BJ (cell line): ENCODE measurements around the gene RPS6KA2. TPM values are rescaled to one million over a fixed set of nuclear protein-coding genes. Genes with fewer than 3 reads are reported as not detected.

Experiments
- CTCF ChIA-PET: fragments of 350-600 bp; formaldehyde crosslinking; extraction: SDS; loops from one replicate; lab custom pipeline; 2021; ENCODE audit warnings: antibody characterized with exemption, inconsistent platforms; lab: Yijun Ruan, JAX
- POLR2A ChIA-PET: fragments of 300-600 bp; sonication (Branson Sonifier 250); formaldehyde crosslinking; extraction: SDS; loops from one replicate; lab custom pipeline; 2021; ENCODE audit warnings: antibody characterized with exemption; lab: Charles Lee
- DNase-seq: peaks from one replicate; pipeline ENCODE4 v3.0.0-alpha.2; 2011; ENCODE audit warnings: low read depth
- H3K27me3 ChIP-seq: 2 replicates; pipeline ENCODE4 v1.6.0; 2011; ENCODE audit warnings: low read length; ENCODE audit not compliant: control insufficient read depth, insufficient read depth
- H3K36me3 ChIP-seq: 2 replicates; pipeline ENCODE4 v1.5.1; 2011; ENCODE audit warnings: low read length; ENCODE audit not compliant: control insufficient read depth, insufficient read depth
- H3K4me3 ChIP-seq: 2 replicates; pipeline ENCODE4 v1.5.1; 2011; ENCODE audit warnings: low read depth, mild to moderate bottlenecking, control low read depth, low read length
- polyA plus RNA-seq: library from polyadenylated mRNA; depleted of rRNA; stranded (reverse); fragments of >200 nt; gene quantifications from 2 replicates; pipeline ENCODE4 v1.2.3, GENCODE V29; 2011
- TF ChIP-seq, protein P1 (sequence below): IDR thresholded peaks from 2 replicates; pipeline ENCODE4 v1.5.1; 2011; ENCODE audit warnings: low read depth, mild to moderate bottlenecking, control low read depth, inconsistent platforms, low read length, moderate library complexity; ENCODE audit not compliant: insufficient read depth

Gene RPS6KA2
- polyA plus RNA-seq, 1 experiment = 80.8 TPM

DNA sequence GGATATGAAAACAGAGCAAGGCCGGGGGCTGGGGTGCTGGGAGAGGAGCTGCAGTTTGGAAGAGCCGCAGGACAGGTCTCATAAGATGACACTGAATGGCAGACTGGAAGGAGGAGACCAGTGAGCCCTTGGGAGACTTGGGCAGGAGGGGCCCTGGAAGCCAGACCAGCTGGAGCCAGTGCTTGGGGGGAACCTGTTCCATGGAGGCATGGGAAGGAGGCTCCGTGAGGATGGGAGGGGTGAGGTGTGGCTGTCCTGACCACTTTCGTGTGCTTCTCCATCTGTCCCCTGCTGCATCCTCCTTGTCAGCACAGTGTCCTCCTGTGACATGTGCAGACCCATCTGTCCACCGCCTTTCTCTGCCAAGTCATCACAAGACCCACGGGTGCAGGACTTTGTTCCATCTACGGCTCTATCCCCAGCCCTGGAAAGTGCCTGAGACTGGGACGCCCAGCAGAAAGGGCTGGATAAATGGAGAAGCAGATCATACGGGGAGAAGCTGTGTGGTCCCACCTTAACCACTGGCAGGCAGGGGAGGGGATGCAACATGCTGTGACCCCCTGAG lies 159.5 kb downstream of the RPS6KA2 start:
- ChIA-PET CTCF (no interaction called here), POLR2A (no interaction called here)
- DNase-seq = no peak
- no peak overlapping the region for H3K4me3 ChIP-seq
- H3K36me3 ChIP-seq = peaks cover 4% of the 10 kb centered on the region
- TF ChIP-seq, protein P1, sequence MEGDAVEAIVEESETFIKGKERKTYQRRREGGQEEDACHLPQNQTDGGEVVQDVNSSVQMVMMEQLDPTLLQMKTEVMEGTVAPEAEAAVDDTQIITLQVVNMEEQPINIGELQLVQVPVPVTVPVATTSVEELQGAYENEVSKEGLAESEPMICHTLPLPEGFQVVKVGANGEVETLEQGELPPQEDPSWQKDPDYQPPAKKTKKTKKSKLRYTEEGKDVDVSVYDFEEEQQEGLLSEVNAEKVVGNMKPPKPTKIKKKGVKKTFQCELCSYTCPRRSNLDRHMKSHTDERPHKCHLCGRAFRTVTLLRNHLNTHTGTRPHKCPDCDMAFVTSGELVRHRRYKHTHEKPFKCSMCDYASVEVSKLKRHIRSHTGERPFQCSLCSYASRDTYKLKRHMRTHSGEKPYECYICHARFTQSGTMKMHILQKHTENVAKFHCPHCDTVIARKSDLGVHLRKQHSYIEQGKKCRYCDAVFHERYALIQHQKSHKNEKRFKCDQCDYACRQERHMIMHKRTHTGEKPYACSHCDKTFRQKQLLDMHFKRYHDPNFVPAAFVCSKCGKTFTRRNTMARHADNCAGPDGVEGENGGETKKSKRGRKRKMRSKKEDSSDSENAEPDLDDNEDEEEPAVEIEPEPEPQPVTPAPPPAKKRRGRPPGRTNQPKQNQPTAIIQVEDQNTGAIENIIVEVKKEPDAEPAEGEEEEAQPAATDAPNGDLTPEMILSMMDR = no peak
- H3K27me3 ChIP-seq = no peaks in the 10 kb centered on the region

DNA sequence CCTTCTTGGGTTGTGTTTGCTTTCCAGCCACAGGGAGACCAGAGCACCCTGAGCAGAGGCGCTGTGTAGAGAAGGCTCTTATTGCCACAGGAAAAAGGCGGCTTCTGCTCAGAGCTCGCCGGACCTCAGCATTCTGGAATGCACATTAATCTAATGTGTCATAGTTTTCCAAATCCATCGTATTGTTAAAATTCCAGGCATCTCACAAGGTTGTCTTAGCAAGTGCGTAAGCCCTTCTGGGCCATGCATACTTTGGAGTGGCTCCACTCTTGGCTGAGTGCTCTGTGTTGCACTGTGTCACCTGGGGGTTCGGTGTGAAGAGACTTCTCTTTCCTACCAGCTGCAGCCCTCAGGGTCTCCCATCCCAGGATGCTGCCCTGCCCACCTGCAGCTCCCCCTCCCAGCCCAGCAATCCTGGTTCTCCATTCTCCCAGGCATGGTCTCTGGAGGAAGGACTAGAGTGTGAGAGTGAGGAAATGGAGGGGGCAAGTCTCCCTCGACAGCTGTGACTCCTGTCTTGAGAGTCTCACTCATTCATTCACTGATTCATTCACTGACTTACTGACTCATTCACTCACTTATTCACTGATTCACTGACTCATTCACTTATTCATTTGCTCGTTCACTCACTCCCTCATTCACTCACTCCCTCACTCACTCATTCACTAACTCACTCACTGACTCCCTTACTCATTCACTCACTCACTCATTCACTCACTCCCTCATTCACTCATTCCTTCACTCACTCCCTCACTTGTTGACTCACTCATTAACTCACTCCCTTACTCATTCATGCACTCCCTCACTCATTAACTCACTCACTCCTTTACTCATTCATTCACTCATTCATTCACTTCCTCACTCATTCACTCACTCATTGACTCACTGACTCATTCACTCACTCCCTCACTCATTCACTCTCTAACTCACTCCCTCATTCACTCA lies 160.6 kb downstream of the RPS6KA2 start:
- no peaks in the 10 kb centered on the region for H3K27me3 ChIP-seq
- TF ChIP-seq, protein P1 = peak; percentile 1; the same call in 1 of the 2 replicates
- H3K4me3 ChIP-seq = no peak overlapping the region
- H3K36me3 ChIP-seq = peaks cover 4% of the 10 kb centered on the region; the same call in 1 of the 2 replicates
- peak; percentile 85 for DNase-seq
- CTCF ChIA-PET = interaction anchor here (0.5 to 1.9 kb wide), 5 partner anchors 8 to 671 kb away, joined by 3 to 21 read pairs (median 3); no protein-coding TSS in a partner anchor
- POLR2A ChIA-PET = interaction anchor here (0.6 kb wide), 1 partner anchor 265 kb away, joined by 12 read pairs; no protein-coding TSS in a partner anchor

- Histone ChIP-seq H3K27me3 (no peaks in the 10 kb centered on the region), H3K36me3 (peaks cover 4% of the 10 kb centered on the region; the same call in 1 of the 2 replicates), H3K4me3 (no peak overlapping the region)
- ChIA-PET POLR2A (interaction anchor here (0.6 kb wide), 1 partner anchor 265 kb away, joined by 12 read pairs; no protein-coding TSS in a partner anchor), CTCF (interaction anchor here (0.7 to 1.9 kb wide), 4 partner anchors 9 to 25 kb away, joined by 3 to 21 read pairs (median 4); no protein-coding TSS in a partner anchor)
- TF ChIP-seq, protein P1 = peak; percentile 28; the same call in 1 of the 2 replicates
- peak; percentile 9 for DNase-seq
Observed at GRCh38 chr6:166465671-166466087, 161.4 kb downstream of the RPS6KA2 start.

DNA sequence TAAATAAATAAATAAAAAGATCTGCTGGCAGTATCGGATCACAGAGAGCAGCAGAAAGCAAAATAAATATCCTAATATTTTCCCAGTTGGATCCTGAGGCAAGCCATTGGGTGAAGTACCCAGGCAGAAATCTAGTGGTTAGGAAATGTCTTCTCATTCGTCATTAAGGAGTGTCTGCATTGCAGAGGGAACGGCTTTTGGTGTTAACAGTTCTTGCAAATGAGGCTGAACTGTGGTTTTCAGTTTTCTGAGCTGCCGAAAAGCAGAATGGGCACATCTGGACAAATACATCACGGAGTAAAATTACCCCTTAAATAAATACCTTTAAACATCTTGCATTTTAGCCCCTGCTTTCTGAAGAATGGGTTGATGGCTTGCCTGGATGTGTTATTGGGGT lies 162.1 kb downstream of the RPS6KA2 start:
- POLR2A ChIA-PET = no interaction called here
- CTCF ChIA-PET = interaction anchor here (1.9 kb wide), 1 partner anchor 9 kb away, joined by 21 read pairs; no protein-coding TSS in a partner anchor
- TF ChIP-seq, protein P1 = no peak
- Histone ChIP-seq H3K27me3 (no peaks in the 10 kb centered on the region), H3K36me3 (peaks cover 4% of the 10 kb centered on the region; the same call in 1 of the 2 replicates), H3K4me3 (no peak overlapping the region)
- DNase-seq = no peak
